GM18499 (cell line): Measurements from ENCODE around the gene ANKMY1.

ENCODE experiments used
- ATAC-seq: cut with Tn5 transposase; IDR thresholded peaks from one replicate; pipeline ENCODE4 v1.9.1; 2021; ENCODE audit warnings: moderate number of reproducible peaks; ENCODE audit not compliant: insufficient read depth, unreplicated experiment

Gene ANKMY1

DNA sequence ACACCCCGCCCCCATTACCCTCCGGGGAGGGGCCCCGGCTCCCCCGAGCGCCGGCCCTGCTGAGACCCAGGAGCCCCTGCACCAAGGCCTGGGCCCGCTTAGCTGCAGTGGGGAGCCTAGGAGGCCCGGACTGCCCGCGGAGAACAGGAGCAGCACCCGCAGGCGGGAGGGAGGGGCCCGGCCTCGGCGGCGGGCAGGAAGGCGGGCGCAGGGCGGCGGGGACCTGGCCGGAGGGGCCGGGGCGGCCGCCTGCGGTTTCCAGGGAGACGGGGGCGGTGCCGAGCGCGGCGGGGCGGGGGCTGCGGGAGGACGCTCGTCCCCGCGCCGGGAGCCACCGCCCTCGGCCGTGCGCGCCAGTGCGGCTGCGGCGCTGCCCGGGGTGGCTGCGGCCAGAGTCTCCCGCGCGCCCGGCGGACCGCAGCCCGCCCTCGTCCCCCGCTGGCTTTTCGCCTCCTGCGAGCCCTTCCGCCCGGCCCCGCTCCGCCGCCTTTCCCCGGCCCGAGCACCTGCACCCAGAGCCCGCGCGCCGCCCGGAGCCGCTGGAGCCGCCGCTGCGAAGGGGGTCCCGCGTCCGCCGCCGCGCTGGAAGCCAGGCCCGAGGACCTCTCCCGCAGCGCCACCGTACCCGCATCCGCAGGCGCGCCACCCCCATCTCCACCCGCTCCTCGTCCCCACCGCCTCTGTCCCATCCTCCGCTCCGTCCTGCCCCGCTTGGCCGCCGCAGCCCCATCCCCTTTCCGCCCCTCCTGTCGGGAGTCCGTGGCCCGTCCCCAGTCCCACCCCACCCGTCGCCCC is 105.1 kb downstream of the ANKMY1 start:
- ATAC-seq: no peak

DNA sequence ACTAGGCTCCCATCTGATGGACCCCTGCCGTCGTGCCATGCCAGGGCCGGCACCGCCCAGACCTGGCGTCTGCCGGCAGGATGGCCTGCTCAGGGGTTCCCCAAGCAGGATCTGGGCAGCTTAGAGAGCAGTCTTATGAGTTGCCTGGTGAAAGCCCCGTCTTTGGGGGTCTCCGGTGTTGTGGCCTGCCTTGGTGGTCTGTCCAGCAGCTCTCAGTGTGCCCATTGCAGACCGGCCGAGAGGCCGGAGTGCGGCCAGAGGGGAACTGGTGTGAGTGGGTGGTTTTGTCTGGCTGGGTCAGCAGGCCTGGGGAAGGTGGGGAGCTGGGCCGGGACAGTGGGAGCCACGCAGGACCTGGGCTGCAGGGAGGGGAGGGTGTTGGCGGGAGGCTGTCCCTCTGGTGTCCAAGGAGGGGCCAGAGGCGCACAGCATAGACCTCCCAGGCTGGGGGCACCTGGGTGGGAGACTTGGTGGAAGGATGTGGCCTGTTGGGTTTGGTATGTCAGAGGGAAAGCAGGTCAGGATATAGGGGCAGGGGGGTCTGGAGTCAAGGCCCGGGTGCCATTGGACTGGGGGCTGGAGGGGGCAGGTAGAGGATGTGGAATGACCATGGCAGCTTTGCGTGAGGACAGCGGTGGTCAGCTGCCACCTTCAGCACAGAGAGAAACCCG is 105.9 kb downstream of the ANKMY1 start:
- no peak for ATAC-seq

DNA sequence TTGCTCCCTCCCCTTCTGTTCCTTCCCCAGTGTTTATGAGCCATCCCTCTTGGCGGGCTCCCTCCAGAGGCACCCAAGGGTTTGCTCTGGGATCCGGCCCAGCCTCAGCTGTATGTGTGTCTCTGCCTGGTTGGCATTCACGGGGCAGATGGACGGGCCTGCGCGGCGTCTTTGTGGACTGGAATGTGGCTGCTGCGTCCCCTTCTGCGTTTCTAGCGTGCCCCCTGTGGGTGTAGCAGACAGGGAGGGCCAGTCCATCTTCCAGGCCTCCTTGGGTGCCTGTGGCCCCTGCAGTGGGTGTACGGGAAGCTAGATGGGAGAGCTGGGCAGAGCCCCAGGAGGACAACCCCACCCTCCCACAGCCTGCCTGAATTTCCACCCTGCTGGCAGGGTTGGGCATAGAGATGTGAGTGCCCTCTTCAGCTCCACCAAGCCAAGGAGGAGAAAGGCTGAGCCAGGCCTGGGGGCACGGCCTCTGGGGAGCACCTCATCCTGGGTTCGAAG is 106.6 kb downstream of the ANKMY1 start:
- no peak for ATAC-seq

DNA sequence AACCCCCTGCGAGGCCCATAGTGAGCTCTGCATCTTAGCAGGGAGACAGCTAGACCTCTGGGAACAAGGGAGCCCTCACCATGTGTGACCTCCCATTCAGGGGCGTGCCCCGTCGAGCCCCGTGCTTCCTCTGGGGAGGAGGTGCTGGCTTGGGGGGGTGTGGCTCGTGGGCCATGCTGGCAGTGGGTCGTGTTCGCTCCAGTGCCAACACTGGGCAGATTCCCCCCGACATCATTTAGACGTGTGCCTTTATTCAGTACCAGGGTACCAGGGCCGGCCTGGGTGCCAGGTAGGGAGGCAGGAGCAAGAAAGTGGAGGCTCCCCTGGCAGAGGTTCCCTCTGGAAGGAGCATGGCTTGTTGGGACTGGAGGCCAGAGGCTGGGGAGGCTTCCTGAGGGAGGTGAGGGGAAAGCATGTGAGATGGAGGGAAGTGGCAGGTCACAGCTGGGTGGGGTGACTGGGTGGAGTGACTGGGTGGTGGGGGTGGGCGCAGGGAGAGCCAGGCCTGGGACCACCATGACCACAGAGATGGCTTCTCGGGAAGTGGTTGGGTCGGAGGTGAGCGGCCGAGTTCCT is 107.2 kb downstream of the ANKMY1 start:
- ATAC-seq: no peak

DNA sequence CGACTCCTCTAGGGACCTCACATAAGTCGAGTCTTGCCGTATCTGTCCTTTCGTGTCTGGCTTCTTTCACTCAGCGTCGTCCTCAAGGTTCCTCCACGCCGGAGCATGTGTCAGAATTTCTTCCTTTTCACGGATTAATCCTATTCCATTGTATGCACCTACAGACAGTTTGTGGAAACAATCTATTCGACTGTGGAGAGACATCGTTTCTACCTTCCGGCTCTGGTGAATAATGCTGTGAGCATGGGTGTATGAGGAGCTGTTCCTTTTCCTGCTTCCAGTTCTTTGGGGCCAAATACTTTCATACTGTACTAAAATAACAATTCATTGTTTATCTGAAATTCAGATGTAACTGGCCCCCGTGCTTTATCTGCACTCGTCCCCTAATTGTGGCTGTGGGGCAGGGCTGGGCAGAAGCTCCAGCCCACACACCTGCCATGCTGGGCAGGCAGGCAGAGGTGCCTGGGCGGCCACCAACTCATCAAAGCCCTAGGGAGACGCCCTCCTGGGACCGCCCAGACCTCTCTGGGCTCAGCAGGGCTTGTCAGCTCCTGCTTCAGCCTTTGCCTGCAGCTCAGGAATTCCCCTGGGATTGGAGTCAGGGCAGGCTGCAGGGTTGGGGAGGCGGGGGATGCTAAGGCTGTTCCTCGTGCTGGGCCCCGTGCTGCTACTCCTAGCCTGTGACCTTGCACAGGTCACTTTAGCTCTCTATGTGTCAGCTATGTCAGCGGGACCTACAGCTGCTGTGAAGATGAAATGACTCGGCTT is 107.8 kb downstream of the ANKMY1 start:
- ATAC-seq: no peak

DNA sequence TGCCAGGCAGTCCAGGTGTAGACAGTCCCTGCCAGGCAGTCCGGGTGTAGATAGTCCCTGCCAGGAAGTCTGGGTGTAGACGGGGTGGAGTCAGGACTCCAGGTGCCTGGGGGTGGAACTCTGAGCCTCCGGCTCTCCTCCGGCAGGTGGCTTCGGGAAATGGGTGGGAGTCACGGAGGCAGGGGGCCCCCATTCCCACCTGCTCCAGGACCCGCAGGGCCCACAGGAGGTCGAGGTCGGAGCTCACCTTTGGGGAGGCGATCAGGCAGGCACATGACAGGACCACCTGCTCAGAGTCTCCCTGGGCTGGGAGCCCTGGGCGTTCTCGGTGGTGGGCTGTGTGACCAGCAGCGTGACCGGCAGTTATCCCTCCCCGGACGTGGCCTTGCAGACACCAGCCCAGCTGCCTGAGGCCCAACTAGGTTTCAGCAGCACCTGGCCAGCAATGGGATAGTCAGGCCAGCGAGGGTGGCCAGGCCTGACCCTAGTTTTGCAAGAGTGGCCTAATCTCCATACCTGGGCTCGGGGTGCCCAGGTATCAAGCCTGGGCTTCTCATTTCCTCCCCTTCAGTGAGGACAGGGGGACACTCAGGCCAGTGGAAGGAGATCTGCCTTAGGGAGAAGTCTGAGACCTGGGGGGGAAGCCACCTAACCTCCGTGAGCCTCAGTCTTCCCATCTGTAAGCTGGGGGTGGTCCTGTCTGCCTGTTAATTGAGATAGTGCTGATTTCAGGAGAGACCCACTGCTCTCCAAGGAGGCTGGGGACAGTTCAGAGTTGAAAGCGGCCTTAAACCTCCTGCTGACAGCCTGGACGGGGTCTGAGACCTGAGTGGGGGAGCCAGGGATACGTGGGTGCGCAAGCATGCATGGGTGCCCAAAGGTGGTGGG is 109.2 kb downstream of the ANKMY1 start:
- no peak for ATAC-seq

DNA sequence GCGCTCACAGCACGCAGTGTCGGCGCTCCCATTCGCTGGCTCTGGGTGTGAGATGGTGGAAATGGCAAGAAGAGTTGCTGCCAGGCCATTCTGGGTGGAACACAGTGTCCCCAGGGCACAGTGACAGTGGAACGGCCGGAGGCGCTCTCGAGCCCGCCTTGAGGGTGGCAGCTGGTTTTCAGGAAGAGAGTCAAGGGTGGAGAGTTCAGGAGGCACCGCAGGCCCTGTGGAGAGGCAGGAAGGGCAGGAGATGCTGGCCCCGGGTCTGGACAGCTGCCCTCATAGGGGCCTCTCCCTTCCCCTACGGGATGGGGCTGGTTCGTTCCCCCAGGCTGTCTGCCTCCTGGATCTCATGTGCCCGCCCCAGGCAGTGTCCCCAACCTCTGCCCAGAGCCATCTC is 109.9 kb downstream of the ANKMY1 start:
- no peak for ATAC-seq

DNA sequence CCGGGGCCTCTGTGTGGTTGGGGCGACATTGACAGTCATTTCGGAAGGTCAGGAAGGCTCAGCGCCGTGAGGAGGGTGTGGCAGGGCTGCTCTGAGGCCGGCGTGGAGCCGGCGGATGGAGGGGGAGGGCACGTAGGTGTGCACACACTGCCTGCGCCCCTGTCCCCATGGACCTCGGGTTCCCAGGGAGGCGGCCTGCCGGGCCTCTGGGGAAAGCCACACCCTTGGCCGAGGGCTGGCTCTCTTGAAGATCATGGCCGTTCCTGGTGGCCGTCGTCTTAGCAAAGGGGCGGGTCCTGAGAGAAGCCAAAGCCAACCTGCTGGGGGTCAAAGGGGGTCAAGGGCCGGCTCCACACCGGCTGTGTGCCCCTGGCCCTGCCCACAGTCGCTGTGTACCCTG is 110.5 kb downstream of the ANKMY1 start:
- ATAC-seq: no peak

DNA sequence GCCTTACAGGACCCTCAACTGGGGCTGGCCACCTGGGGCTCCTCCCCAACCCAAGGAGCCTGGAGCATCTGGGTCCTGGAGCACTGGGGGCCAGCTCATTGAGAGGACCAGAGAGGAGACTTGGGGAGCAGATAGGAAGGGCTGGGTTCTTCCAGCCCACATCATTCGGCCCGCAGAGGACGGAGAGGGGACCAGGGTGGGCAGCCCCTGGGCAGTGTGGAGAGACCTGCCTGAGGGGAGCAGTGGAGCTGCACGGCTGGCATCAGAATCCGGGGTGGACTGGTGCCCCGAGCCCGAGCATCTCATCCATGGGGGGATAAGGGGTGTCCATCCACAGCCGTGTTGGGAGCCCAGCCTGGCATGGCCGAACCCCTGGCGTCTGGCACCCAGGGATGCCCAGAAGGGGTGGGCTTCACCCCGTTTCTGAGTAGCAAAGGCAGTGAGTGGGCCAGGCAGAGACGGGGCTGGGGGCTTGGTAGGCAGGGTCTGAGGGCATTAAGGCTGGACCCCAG is 111.1 kb downstream of the ANKMY1 start:
- ATAC-seq: no peak

DNA sequence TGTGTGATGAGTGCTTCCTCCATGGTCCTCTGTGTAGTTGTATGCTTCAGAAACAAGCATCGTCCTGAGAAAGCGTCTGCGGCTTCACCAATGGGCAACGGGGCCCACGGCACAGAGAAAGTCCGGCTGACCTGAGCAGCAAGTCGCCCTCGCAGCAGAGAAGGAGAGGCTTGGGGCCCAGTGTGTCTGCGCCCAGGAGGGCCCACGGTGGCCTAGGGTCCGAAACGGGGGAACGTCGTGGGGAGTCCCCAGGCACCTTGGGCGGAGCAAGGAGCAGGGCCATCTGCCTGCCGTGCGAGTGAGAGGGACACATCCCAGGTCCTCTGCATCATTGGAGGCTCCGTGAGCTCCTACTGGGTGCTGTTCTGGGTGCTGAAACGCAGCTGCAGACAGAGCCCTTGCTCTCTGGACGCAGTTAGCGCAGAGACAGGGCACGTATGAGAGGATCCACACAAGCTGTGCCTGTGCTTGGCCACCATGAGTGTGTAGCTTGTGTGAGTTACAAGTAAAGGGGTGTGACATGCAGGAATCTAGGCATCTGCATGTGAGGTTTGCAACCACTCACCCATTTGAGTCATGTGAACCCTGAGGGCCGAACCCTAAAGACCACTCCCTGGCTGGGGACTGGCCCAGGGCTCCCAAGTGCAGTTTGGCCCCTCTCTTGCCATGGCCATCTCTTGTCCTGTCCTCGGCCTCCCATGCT is 111.7 kb downstream of the ANKMY1 start:
- no peak for ATAC-seq

DNA sequence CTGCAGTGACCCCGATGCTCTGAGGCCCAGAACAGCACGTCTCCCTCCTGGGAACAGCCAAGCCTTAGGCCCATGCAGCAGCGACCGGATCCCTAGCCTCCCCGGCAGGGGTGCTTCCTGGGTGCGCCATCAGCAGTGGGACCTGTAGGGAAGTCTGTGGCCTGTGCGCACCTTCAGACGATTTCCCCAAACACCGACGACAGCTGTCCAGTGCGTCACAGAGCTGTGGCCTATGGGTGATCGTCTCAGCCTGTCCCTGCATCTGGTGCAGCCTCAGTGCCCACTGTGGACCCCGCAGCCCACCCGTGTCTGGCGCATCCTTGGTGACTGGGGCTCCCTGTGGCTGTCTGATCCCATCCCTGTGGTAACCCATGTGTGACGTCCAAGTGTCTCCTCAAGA is 113.3 kb downstream of the ANKMY1 start:
- no peak for ATAC-seq

DNA sequence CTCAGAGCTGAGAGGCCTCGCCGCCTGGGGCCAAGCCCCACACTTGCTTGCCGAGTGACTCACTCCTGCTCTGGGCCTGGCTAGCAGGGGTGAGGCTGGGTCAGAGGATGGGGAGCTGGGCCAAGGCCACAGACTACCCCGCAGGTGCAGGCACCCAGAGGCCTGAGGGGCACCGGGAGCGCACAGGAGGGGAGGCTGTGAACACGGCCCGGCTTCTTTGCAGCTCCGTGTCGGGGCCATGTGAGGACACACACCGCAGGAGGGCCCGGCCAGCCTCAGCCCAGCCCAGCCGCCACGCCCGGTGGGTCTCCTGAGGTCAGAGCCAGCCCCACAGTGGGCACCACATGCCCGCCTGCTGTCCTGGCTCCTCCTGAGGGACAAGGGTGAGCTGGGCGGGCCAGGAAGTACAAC is 113.9 kb downstream of the ANKMY1 start:
- no peak for ATAC-seq

DNA sequence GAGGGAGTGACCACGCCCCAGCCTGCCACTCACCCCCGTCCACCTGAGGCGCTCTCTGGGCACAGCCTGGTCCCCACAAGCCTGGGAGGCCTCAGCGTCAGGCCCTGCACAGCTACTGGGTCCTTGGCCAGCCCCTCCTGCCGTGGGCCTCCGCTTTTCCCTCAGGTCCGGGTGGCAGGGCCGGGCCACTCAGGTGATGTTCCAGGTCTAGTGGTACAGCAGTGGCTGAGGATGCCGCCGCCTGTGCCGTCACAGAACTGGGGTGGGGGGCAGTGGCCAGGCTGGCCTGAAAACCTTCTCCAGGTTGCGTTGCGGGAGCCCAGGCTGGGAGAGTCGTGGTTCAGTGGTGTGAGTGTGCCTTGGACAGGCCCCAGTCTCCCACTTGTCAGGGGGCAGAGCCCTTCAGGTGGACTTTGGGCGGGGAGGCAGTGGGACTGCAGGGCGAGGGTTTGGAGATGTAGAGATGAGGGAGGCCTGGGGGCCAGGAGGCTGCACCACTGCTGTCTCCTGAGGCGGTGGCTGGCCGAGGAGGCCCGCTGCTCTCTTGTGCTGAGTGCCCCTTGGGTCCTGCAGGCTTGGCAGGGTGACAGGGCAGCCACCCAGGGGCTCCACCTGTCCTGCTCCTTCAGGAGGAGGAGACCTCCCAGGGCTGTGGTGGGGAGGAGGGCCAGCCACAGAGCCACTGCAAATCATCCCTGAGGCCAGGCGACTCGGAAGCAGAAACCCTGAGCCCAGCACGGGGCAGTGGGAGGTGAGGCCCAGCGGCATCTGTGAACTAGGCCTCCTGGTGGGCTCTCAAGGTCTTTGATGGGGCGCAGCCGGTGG is 114.7 kb downstream of the ANKMY1 start:
- no peak for ATAC-seq

DNA sequence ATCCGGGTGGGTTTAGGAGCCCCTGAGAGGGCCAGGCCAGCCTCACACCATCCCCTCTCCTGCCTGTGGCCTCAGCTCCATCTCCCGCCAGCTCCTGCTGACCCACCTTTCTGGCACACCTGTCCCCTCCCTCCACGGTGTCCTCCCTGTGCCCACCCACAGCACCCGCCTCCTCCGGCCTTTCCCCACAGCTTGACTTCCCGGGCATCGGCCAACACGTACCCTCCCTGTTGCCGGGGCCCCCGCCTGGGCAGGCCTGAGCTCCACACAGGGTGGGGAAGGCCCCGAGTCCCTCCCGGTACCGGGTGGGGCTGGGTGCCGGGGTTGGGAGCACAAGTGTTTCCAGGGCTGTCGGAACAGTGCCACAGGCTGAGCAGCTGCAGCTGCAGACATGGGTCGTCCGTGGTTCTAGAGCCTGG is 115.8 kb downstream of the ANKMY1 start:
- no peak for ATAC-seq

DNA sequence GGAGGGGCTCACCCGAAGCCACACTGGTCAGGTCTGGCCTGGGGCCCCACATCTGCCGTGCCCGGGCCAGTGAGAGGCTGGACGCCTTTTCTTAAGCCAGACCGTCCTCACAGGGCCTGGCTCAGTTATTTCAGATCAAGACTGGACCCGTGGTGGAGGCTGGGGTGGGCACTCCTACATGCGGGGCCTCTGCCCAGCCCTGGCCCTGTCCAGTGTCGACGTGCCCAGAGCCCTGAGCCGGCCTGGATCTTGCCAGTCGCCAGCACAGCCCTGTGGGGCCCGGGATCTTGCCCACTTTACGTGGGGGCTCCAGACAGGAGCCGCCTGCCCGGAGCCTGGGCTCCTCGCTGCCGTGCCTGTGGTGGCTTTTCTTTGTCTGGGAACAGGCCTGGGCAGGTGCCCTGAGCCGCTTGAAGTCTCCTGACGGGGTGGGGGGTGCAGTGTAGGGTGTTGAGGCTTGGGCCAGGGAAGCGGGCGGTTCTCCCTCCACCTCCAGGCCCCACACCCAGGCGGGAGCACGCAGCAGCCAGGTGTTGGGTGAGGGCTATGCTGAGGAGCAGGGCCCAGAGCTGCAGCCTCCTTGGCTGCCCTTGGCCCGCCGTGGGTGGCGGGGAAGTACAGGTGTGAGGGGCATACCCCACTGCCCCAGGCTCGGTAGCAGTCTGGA is 116.3 kb downstream of the ANKMY1 start:
- ATAC-seq: no peak

DNA sequence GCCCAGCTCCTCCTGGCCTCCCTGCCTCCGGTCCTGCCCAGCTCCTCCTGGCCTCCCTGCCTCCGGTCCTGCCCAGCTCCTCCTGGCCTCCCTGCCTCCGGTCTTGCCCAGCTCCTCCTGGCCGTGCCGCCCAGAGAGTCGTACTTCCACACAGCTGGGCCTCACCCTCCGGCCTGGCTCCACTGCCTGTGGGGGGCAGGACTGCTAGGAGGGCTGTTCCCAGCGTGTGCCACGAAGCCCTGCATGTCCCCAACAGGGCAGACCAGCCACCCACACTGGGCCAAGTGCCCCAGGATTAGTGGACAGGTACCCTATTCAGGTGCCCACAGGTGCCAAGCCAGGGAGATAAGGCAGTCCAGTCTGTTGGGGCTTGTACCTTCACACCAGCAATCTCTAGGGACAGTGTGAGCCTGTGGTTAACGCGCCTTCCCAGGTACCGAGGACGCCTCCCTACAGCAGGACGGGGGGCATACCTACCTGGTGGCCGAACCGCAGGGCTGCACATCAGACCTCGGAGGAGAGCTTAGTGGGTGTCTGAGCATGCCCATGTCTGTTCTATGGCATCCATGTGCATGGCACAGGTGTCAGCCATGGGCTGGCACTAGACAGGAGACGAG is 117.0 kb downstream of the ANKMY1 start:
- ATAC-seq: no peak

DNA sequence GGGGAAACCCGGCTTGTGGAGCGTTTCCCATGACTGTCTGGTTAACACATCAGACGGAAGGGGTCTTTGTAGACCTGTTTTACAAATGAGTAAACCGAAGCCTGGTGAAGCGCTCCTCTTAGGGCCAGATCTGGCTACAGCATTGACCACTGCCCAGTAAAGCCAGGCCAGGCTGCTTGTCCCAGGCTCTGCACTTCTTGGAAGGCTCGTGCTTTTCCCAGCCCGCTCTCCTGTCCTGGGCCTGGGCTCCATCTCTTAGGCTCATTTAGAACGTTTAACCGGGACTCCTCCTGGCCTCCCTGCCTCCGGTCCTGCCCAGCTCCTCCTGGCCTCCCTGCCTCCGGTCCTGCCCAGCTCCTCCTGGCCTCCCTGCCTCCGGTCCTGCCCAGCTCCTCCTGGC is 117.5 kb downstream of the ANKMY1 start:
- ATAC-seq: no peak
